Skin epidermis (tissue), 12 donors: ENCODE measurements around the gene TAB2.
A peak's percentile ranks its signal among the peaks of the same experiment; 100 is the strongest.

Experiments used
- H3K27ac ChIP-seq, 21 experiments: fragments of 200-600 bp; sonication (generic) in 11 of 21; one replicate each; pipeline ENCODE4 v1.5.0; 2020; ENCODE audit warnings: mild to moderate bottlenecking in 3 of 21, inconsistent platforms in 2 of 21, moderate library complexity in 2 of 21
- H3K4me3 ChIP-seq, 7 experiments: fragments of 200-600 bp; sonication (generic) in 2 of 7; one replicate each; pipeline ENCODE4 v1.5.0; 2020; ENCODE audit warnings: inconsistent platforms in 2 of 7, mild to moderate bottlenecking in 2 of 7, moderate library complexity in 1 of 7

The TAB2 gene

GRCh38 chr6:149317644-149318571 lies at the start of gene TAB2:
TAB2 (plus strand) TSS chr6:149317712; CDS start chr6:149369998, 52,286 bp downstream.
- peak within 1 kb of the TSS; percentile 89 to 100 (median 98) for H3K27ac ChIP-seq
- peak within 1 kb of the TSS; percentile 78 to 98 (median 89) for H3K4me3 ChIP-seq

GRCh38 chr6:149268146-149268545 lies 49.4 kb upstream of the TAB2 start:
- H3K27ac ChIP-seq = no peak overlapping the region
- H3K4me3 ChIP-seq = no peak overlapping the region

- H3K27ac ChIP-seq = no peak overlapping the region
- H3K4me3 ChIP-seq = no peak overlapping the region
These were observed 48.7 kb upstream of the TAB2 start for GRCh38 chr6:149268768-149269167.

- H3K27ac ChIP-seq = peak overlapping the region in 2 of 21 experiments; percentile 39 to 44
These were observed 46.9 kb upstream of the TAB2 start for GRCh38 chr6:149270616-149271015.

GRCh38 chr6:149271348-149272340 lies 45.9 kb upstream of the TAB2 start:
- H3K27ac ChIP-seq = peak overlapping the region in 11 of 21 experiments; percentile 8 to 66 (median 41)
- no peak overlapping the region for H3K4me3 ChIP-seq

More at GRCh38 chr6:149270616-149271015, 46.9 kb upstream of the TAB2 start:
- no peak overlapping the region for H3K4me3 ChIP-seq

GRCh38 chr6:149273318-149273717 lies 44.2 kb upstream of the TAB2 start:
- Histone ChIP-seq H3K27ac (peak overlapping the region in 2 of 21 experiments; percentile 4 to 19), H3K4me3 (no peak overlapping the region)

GRCh38 chr6:149275621-149276020 lies 41.9 kb upstream of the TAB2 start:
- no peak overlapping the region for H3K27ac ChIP-seq
- H3K4me3 ChIP-seq = no peak overlapping the region

- H3K4me3 ChIP-seq = no peak overlapping the region
- H3K27ac ChIP-seq = no peak overlapping the region
These were observed 39.9 kb upstream of the TAB2 start for GRCh38 chr6:149277621-149278020.

GRCh38 chr6:149278997-149279396 lies 38.5 kb upstream of the TAB2 start:
- no peak overlapping the region for H3K27ac ChIP-seq
- H3K4me3 ChIP-seq = no peak overlapping the region

GRCh38 chr6:149284904-149285303 lies 32.6 kb upstream of the TAB2 start:
- Histone ChIP-seq H3K27ac (no peak overlapping the region), H3K4me3 (no peak overlapping the region)

GRCh38 chr6:149285626-149286025 lies 31.9 kb upstream of the TAB2 start:
- no peak overlapping the region for H3K27ac ChIP-seq

GRCh38 chr6:149286905-149287304 lies 30.6 kb upstream of the TAB2 start:
- no peak overlapping the region for H3K27ac ChIP-seq
- H3K4me3 ChIP-seq = no peak overlapping the region

More at GRCh38 chr6:149285626-149286025, 31.9 kb upstream of the TAB2 start:
- H3K4me3 ChIP-seq = no peak overlapping the region

GRCh38 chr6:149289192-149289781 lies 28.2 kb upstream of the TAB2 start:
- Histone ChIP-seq H3K4me3 (no peak overlapping the region), H3K27ac (no peak overlapping the region)

- no peak overlapping the region for H3K27ac ChIP-seq
- H3K4me3 ChIP-seq = no peak overlapping the region
These were observed 27.5 kb upstream of the TAB2 start for GRCh38 chr6:149289966-149290365.

GRCh38 chr6:149293244-149293643 lies 24.3 kb upstream of the TAB2 start:
- no peak overlapping the region for H3K4me3 ChIP-seq
- H3K27ac ChIP-seq = no peak overlapping the region

GRCh38 chr6:149300563-149300962 lies 16.9 kb upstream of the TAB2 start:
- no peak overlapping the region for H3K4me3 ChIP-seq
- no peak overlapping the region for H3K27ac ChIP-seq

- H3K27ac ChIP-seq = no peak overlapping the region
- no peak overlapping the region for H3K4me3 ChIP-seq
These were observed 14.8 kb upstream of the TAB2 start for GRCh38 chr6:149302723-149303122.

- Histone ChIP-seq H3K27ac (no peak overlapping the region), H3K4me3 (no peak overlapping the region)
These were observed 14.0 kb upstream of the TAB2 start for GRCh38 chr6:149303468-149303867.

GRCh38 chr6:149305372-149305771 lies 12.1 kb upstream of the TAB2 start:
- Histone ChIP-seq H3K27ac (no peak overlapping the region), H3K4me3 (no peak overlapping the region)

GRCh38 chr6:149306967-149307366 lies 10.5 kb upstream of the TAB2 start:
- Histone ChIP-seq H3K4me3 (no peak overlapping the region), H3K27ac (peak overlapping the region in 1 of 21 experiments; percentile 17)
